Stomach (tissue), 4 donors: ENCODE data around the gene ISG15.
"Not testable (repeated sequence)": the region's sequence is repeated elsewhere in the genome, so short reads cannot be mapped to it uniquely, and the experiment has no call there.

Experiments used
- CTCF ChIP-seq, 7 experiments: fragments of 450-650 bp in 4 of 7; fragments of 200-600 bp in 3 of 7; sonication (generic) in 3 of 7; IDR thresholded peaks; one replicate each; pipeline ENCODE4 v1.5.1; 2016 to 2019; ENCODE audit warnings: antibody characterized with exemption in 7 of 7, control low read depth in 2 of 7, mild to moderate bottlenecking in 1 of 7
- POLR2A ChIP-seq, 4 donors: fragments of 450-650 bp; IDR thresholded peaks; one replicate each; pipeline ENCODE4 v1.6.1; 2016; ENCODE audit warnings: antibody characterized with exemption in 4 of 4, control low read depth in 2 of 4, mild to moderate bottlenecking in 1 of 4, moderate library complexity in 1 of 4
- POLR2AphosphoS5 ChIP-seq, 3 donors: sonication (generic); formaldehyde crosslinking; IDR thresholded peaks; one replicate each; pipeline ENCODE4 v1.6.1; 2016; ENCODE audit warnings: antibody characterized with exemption in 3 of 3

- not testable (repeated sequence) for TF ChIP-seq POLR2AphosphoS5, CTCF, POLR2A (IDR thresholded peaks at IDR 0.05)
These were observed 36.5 kb upstream of the ISG15 start for GRCh38 chr1:976791-977190.
